IPS-15b (cell line): Measurements from ENCODE around the gene MAP2K1.
A peak's percentile ranks its signal among the peaks of the same experiment; 100 is the strongest.
"Not testable (repeated sequence)": the region's sequence is repeated elsewhere in the genome, so short reads cannot be mapped to it uniquely, and the experiment has no call there.

Source experiments
- H3K27me3 ChIP-seq: one replicate; pipeline ENCODE4 v1.6.1; 2013; ENCODE audit warnings: low read length; ENCODE audit not compliant: control insufficient read depth, insufficient read depth
- H3K36me3 ChIP-seq: one replicate; pipeline ENCODE4 v1.6.1; 2013; ENCODE audit warnings: low read length; ENCODE audit not compliant: control insufficient read depth, insufficient read depth
- H3K4me1 ChIP-seq: one replicate; pipeline ENCODE4 v1.6.1; 2013; ENCODE audit warnings: mild to moderate bottlenecking, low read length; ENCODE audit not compliant: control insufficient read depth, insufficient read depth
- H3K4me3 ChIP-seq: one replicate; pipeline ENCODE4 v1.5.1; 2013; ENCODE audit warnings: low read depth, low read length
- H3K9ac ChIP-seq: one replicate; pipeline ENCODE4 v1.6.1; 2013; ENCODE audit warnings: low read depth, mild to moderate bottlenecking, low read length
- H3K9me3 ChIP-seq: one replicate; pipeline ENCODE4 v1.6.1; 2013; ENCODE audit warnings: mild to moderate bottlenecking, low read length; ENCODE audit not compliant: control insufficient read depth, insufficient read depth

Gene MAP2K1

GRCh38 chr15:66503041-66503648 lies 116.4 kb downstream of the MAP2K1 start:
- Histone ChIP-seq H3K9ac (peak overlapping the region; percentile 99), H3K4me3 (peak overlapping the region; percentile 73), H3K36me3 (peaks cover 40% of the 10 kb centered on the region)
- H3K9me3 ChIP-seq, H3K4me1 ChIP-seq, H3K27me3 ChIP-seq: not testable (repeated sequence)

- Histone ChIP-seq H3K27me3 (no peaks in the 10 kb centered on the region), H3K36me3 (peaks cover 33% of the 10 kb centered on the region)
These were observed 117.3 kb downstream of the MAP2K1 start for GRCh38 chr15:66503780-66504562.

DNA sequence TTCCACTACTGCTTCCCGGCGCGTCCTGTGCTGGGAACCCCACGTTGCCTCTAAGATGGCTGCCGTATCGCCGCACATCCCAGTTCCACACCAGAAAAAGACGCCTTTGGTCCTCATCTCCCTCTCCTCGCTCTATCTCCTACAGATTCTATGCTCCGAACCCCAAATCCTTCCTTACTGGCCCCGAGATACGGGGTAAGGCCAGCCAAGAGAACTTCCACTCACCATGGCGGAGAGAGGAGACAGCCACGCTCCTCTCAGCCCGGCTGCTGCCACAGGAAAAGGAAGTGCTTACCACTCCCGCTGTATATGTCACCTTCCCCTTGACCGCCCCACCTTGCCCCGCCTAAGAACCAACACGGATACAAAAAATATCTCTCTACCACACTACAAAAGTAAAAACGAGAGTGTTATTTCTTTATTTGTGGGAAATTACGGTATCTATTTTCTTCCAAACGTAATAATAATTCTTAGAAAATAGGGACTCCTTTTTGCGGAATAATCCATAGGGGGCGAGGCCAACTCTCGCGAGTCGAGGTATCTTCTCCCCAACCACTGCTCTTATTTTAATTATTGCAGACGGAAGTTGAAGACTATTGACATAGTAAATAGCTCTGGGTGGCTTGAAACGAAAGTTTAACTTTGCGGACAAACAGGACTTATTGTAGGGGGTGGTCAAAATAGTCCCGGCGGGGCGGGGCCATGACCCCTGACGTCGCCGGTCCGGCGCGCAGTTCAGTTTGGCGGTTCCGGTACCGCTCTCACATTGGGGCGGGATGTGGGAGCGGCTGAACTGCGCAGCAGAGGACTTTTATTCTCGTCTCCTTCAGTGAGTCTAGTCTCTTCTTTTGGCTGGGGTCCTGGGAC lies 118.1 kb downstream of the MAP2K1 start, which contains the start of the genes RPL4 and ZWILCH:
Gene RPL4, minus strand, starts transcription at position 293 of the 867 bp plus-strand sequence. Its CDS starts 65 bp downstream, at position 228.
Gene ZWILCH, plus strand, starts transcription at position 764 of the 867 bp plus-strand sequence. Its CDS starts 13 bp downstream, at position 777.
- H3K36me3 ChIP-seq = peaks cover 28% of the 10 kb centered on the region
- peak within 1 kb of the TSS; percentile 73 for H3K4me3 ChIP-seq
- H3K4me1 ChIP-seq = no peaks in the 10 kb centered on the region
- H3K9me3 ChIP-seq = no peaks in the 10 kb centered on the region
- H3K9ac ChIP-seq = peak within 1 kb of the TSS; percentile 99
- no peaks in the 10 kb centered on the region for H3K27me3 ChIP-seq

More at GRCh38 chr15:66503780-66504562, 117.3 kb downstream of the MAP2K1 start:
- peak overlapping the region; percentile 73 for H3K4me3 ChIP-seq
- H3K4me1 ChIP-seq = no peaks in the 10 kb centered on the region
- peak overlapping the region; percentile 99 for H3K9ac ChIP-seq
- H3K9me3 ChIP-seq = no peaks in the 10 kb centered on the region

DNA sequence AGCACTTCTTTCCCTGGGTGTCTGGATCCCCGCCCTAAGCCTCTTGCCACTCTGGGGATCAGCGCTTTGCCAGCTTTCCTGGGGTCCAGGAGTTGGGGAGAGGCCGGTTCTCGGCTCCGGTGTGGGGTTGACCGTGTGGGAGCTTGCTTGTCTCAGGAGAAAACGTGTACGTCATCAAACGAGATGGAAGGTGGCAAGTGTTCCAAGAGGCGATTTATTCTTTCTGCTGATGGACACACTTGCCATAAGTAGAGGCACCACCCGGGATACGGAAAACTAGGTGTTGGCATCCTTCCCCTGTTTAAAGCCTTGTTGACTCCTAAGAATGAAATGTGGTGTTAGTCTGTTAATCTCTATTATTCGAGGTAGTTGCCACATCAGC lies 118.7 kb downstream of the MAP2K1 start:
- H3K4me1 ChIP-seq = no peaks in the 10 kb centered on the region
- H3K27me3 ChIP-seq = no peaks in the 10 kb centered on the region
- H3K9ac ChIP-seq = peak overlapping the region; percentile 99
- peak overlapping the region; percentile 73 for H3K4me3 ChIP-seq
- H3K9me3 ChIP-seq = no peaks in the 10 kb centered on the region
- peaks cover 22% of the 10 kb centered on the region for H3K36me3 ChIP-seq

GRCh38 chr15:66505818-66506217 lies 119.1 kb downstream of the MAP2K1 start:
- Histone ChIP-seq H3K4me1 (no peaks in the 10 kb centered on the region), H3K36me3 (peaks cover 22% of the 10 kb centered on the region), H3K27me3 (no peaks in the 10 kb centered on the region), H3K9ac (peak overlapping the region; percentile 99), H3K4me3 (peak overlapping the region; percentile 73), H3K9me3 (no peaks in the 10 kb centered on the region)

DNA sequence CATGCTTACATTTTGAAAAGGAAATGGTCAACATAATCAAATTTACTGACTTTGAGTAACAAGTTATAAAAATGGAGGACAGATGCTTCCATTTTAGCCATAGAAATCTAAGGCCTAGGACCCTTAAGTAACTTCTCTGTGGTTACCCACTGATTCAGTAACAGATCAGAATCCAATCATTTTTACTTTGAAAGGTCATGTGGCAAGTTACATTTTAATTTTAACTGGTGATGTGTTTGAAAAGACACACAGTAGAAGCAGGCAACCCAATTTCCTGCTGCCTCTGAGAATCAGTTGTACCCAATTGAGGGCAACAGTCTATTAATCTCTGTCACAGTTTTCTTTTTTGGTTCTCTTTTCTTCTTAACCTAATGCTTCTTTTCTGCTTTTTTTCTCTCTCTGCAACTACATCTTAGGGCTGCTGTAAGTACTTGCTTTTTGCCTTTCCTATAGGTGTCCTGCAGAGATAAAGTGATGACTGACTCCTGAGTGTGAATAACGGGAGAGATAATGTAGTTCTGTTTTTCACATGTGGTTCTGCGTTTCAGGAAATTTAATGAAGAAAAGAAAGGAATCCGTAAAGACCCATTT lies 121.7 kb downstream of the MAP2K1 start:
- Histone ChIP-seq H3K9me3 (no peaks in the 10 kb centered on the region), H3K27me3 (no peaks in the 10 kb centered on the region), H3K4me1 (no peaks in the 10 kb centered on the region), H3K36me3 (peaks cover 4% of the 10 kb centered on the region), H3K9ac (peak overlapping the region; percentile 18), H3K4me3 (no peak overlapping the region)

DNA sequence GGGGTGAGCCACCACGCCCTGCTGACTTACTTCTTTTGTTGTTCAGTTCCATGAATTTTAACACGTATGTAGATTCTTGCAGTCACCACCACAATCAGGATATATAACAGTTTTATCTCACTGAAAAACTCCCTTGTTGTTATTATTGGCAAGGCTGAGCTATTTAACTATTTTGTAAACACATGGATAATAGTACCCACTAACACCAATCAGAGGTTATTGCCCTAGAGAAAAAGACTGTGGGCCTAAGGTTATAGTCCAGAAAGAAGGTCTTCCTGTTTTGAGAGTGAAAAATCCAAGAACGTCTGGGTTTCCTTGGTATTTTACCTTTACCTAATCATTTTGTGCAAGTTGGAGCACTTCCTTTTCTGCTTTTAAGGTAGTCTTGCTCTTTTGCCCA lies 127.9 kb downstream of the MAP2K1 start:
- Histone ChIP-seq H3K27me3 (no peaks in the 10 kb centered on the region), H3K9me3 (no peaks in the 10 kb centered on the region), H3K9ac (no peak overlapping the region), H3K4me3 (no peak overlapping the region), H3K4me1 (no peaks in the 10 kb centered on the region), H3K36me3 (peaks cover 13% of the 10 kb centered on the region)

DNA sequence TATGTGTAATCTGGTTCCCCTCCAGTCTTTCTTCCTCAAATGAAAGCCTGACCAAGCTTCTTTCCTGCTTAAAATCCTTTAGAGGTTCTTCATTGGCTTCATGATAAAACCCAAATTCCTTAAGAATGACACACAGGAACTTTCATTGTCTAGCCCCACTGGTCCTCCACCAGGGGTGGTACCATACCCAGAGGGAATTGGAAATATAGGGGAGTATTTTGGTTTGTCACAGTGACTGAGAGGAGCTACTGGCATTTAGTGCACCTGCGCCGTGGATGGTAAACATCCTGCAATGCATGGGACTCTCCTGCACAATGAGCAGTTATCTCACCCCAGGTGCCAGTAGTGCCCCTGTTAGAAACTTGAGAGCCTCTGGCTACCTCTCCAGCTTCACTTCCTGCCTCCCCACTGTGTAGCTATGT lies 129.2 kb downstream of the MAP2K1 start:
- Histone ChIP-seq H3K4me1 (no peaks in the 10 kb centered on the region), H3K36me3 (peaks cover 12% of the 10 kb centered on the region), H3K9me3 (no peaks in the 10 kb centered on the region), H3K9ac (no peak overlapping the region), H3K27me3 (no peaks in the 10 kb centered on the region), H3K4me3 (no peak overlapping the region)

DNA sequence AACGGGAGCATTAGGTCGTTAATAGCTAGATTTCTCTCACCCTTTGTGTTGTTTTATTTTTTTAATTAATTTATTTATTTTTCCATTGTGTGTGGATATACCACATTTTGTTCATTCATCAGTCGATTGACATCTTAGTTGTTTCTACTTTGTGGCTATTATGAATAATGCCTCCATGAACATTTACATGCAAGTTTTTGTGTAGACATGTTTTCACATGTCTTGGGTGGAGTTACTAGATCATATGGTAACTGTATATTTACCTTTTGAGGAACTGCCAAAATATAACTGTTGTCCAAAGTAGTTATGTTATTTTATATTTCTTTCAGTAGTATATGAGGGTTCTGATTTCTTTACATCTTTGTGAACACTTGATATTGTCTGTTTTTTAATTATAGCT lies 137.2 kb downstream of the MAP2K1 start:
- Histone ChIP-seq H3K36me3 (peaks cover 3% of the 10 kb centered on the region), H3K27me3 (no peaks in the 10 kb centered on the region), H3K4me3 (no peak overlapping the region)

GRCh38 chr15:66524838-66525237 lies 138.1 kb downstream of the MAP2K1 start:
- no peak overlapping the region for H3K4me3 ChIP-seq
- H3K9me3 ChIP-seq = no peaks in the 10 kb centered on the region
- no peak overlapping the region for H3K9ac ChIP-seq
- H3K36me3 ChIP-seq = peaks cover 10% of the 10 kb centered on the region
- H3K27me3 ChIP-seq = no peaks in the 10 kb centered on the region
- no peaks in the 10 kb centered on the region for H3K4me1 ChIP-seq

More for the DNA sequence above, 137.2 kb downstream of the MAP2K1 start:
- no peaks in the 10 kb centered on the region for H3K9me3 ChIP-seq
- H3K4me1 ChIP-seq = no peaks in the 10 kb centered on the region
- H3K9ac ChIP-seq = no peak overlapping the region

GRCh38 chr15:66535056-66535455 lies 148.3 kb downstream of the MAP2K1 start:
- no peak overlapping the region for H3K4me3 ChIP-seq
- no peak overlapping the region for H3K9ac ChIP-seq
- H3K36me3 ChIP-seq = peaks cover 8% of the 10 kb centered on the region
- H3K9me3 ChIP-seq = no peaks in the 10 kb centered on the region
- no peaks in the 10 kb centered on the region for H3K4me1 ChIP-seq
- no peaks in the 10 kb centered on the region for H3K27me3 ChIP-seq
